ENCODE results near the gene TAF1B. TPM values are rescaled to one million over a fixed set of nuclear protein-coding genes. Genes with fewer than 3 reads are reported as not detected.

The TAF1B gene
- total and polyA plus RNA-seq, 10 of the 15 experiments (the other 5 are each of a cell fraction or from before 2014, with no cell fraction given), result 8.1 to 18.3 (median 12.4) TPM

GRCh38 chr2:9843229-9844035 is at the start of gene TAF1B (continued):
- no peak for TF ChIP-seq USF2 (IDR thresholded peaks at IDR 0.05; ENCODE audit: borderline replicate concordance, low read depth, low read length)
- no peak; the same call in 1 of the 2 replicates for TF ChIP-seq ZNF622 (IDR thresholded peaks at IDR 0.05)
- no peak for TF ChIP-seq SIX5 (IDR thresholded peaks at IDR 0.05; ENCODE audit: low read depth, low read length, severe bottlenecking)
- TF ChIP-seq, protein P1, sequence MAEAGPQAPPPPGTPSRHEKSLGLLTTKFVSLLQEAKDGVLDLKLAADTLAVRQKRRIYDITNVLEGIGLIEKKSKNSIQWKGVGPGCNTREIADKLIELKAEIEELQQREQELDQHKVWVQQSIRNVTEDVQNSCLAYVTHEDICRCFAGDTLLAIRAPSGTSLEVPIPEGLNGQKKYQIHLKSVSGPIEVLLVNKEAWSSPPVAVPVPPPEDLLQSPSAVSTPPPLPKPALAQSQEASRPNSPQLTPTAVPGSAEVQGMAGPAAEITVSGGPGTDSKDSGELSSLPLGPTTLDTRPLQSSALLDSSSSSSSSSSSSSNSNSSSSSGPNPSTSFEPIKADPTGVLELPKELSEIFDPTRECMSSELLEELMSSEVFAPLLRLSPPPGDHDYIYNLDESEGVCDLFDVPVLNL (IDR thresholded peaks at IDR 0.05; ENCODE audit: low read depth, low read length), result no peak
- no peak for TF ChIP-seq CHD4 (IDR thresholded peaks at IDR 0.05)
- no peak for TF ChIP-seq RCOR1 (conservative IDR thresholded peaks at IDR 0.05; ENCODE audit: low read depth, low read length)
- TF ChIP-seq, protein P2, sequence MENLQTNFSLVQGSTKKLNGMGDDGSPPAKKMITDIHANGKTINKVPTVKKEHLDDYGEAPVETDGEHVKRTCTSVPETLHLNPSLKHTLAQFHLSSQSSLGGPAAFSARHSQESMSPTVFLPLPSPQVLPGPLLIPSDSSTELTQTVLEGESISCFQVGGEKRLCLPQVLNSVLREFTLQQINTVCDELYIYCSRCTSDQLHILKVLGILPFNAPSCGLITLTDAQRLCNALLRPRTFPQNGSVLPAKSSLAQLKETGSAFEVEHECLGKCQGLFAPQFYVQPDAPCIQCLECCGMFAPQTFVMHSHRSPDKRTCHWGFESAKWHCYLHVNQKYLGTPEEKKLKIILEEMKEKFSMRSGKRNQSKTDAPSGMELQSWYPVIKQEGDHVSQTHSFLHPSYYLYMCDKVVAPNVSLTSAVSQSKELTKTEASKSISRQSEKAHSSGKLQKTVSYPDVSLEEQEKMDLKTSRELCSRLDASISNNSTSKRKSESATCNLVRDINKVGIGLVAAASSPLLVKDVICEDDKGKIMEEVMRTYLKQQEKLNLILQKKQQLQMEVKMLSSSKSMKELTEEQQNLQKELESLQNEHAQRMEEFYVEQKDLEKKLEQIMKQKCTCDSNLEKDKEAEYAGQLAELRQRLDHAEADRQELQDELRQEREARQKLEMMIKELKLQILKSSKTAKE (IDR thresholded peaks at IDR 0.05; ENCODE audit: low read depth, poor library complexity, severe bottlenecking), result no peak
- peak in 1 of 2 experiments; percentile 98; a peak in 2 of 4 replicates for TF ChIP-seq ETV6 (conservative IDR thresholded peaks at IDR 0.05 in 1 of 2, IDR thresholded peaks at IDR 0.05 in 1 of 2; ENCODE audit: borderline replicate concordance in 1 of 2, low read depth in 1 of 2)
- no peak for TF ChIP-seq NFIC (IDR thresholded peaks at IDR 0.05; ENCODE audit: low read depth, low read length)
- no peak for TF ChIP-seq USF1 (IDR thresholded peaks at IDR 0.05; ENCODE audit: borderline replicate concordance, extremely low read length, insufficient read depth, low read depth, low read length)
- 0 out of 2 replicates have a peak, but pooled peaks have one; percentile 50 for TF ChIP-seq CHD1 (IDR thresholded peaks at IDR 0.05; ENCODE audit: low read depth, low read length)
- TF ChIP-seq MYC (IDR thresholded peaks at IDR 0.05; ENCODE audit: insufficient read depth, insufficient read length, insufficient replicate concordance, low read length, severe bottlenecking), result no peak
- no peak for TF ChIP-seq SIN3A (IDR thresholded peaks at IDR 0.05; ENCODE audit: low read depth, low read length)
- no peak for TF ChIP-seq ZZZ3 (IDR thresholded peaks at IDR 0.05; ENCODE audit: control insufficient read depth, insufficient read length, low read depth)
- no peak for TF ChIP-seq MEF2A (IDR thresholded peaks at IDR 0.05; ENCODE audit: insufficient read depth, low read depth, low read length)
- no peak for TF ChIP-seq ELK1 (IDR thresholded peaks at IDR 0.05; ENCODE audit: low read depth, low read length)
- TF ChIP-seq CHD2 (IDR thresholded peaks at IDR 0.05; ENCODE audit: borderline replicate concordance, low read depth, low read length), result peak; percentile 12; the same call in 1 of the 2 replicates
- TF ChIP-seq EP300 (IDR thresholded peaks at IDR 0.05; ENCODE audit: borderline replicate concordance in 1 of 2, control insufficient read depth in 1 of 2, low read depth in 2 of 2, low read length in 2 of 2), result no peak
- TF ChIP-seq HSF1 (IDR thresholded peaks at IDR 0.05; ENCODE audit: low read depth, low read length), result no peak
- TF ChIP-seq POLR2A (IDR thresholded peaks at IDR 0.05; ENCODE audit: low read depth, low read length), result peak; percentile 86

Measured in GM12878 (cell line).